ENCODE data around the gene SHISAL1. TPM values are rescaled to one million over a fixed set of nuclear protein-coding genes. Genes with fewer than 3 reads are reported as not detected.
"Not testable (repeated sequence)": the region's sequence is repeated elsewhere in the genome, so short reads cannot be mapped to it uniquely, and the experiment has no call there.

Gene SHISAL1
- total RNA-seq, 1 donor from 2014 or later = 6.5 TPM

- Mint-ChIP-seq H3K36me3 (ENCODE audit: low read depth, unreplicated experiment) (peaks cover 27% of the 10 kb centered on the region), H3K4me3 (ENCODE audit: unreplicated experiment) (no peak overlapping the region), H3K27ac (ENCODE audit: unreplicated experiment) (no peak overlapping the region), H3K27me3 (ENCODE audit: unreplicated experiment) (peaks cover 2% of the 10 kb centered on the region), H3K4me1 (ENCODE audit: unreplicated experiment) (no peaks in the 10 kb centered on the region), H3K9me3 (ENCODE audit: unreplicated experiment) (peaks cover 11% of the 10 kb centered on the region)
- TF ChIP-seq, protein P1, sequence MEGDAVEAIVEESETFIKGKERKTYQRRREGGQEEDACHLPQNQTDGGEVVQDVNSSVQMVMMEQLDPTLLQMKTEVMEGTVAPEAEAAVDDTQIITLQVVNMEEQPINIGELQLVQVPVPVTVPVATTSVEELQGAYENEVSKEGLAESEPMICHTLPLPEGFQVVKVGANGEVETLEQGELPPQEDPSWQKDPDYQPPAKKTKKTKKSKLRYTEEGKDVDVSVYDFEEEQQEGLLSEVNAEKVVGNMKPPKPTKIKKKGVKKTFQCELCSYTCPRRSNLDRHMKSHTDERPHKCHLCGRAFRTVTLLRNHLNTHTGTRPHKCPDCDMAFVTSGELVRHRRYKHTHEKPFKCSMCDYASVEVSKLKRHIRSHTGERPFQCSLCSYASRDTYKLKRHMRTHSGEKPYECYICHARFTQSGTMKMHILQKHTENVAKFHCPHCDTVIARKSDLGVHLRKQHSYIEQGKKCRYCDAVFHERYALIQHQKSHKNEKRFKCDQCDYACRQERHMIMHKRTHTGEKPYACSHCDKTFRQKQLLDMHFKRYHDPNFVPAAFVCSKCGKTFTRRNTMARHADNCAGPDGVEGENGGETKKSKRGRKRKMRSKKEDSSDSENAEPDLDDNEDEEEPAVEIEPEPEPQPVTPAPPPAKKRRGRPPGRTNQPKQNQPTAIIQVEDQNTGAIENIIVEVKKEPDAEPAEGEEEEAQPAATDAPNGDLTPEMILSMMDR (IDR thresholded peaks at IDR 0.05; ENCODE audit: unreplicated experiment) = no peak
- DNase-seq (ENCODE audit: low spot score) = no peak
Measured at GRCh38 chr22:44245867-44246266, 66.9 kb downstream of the SHISAL1 start.

DNA sequence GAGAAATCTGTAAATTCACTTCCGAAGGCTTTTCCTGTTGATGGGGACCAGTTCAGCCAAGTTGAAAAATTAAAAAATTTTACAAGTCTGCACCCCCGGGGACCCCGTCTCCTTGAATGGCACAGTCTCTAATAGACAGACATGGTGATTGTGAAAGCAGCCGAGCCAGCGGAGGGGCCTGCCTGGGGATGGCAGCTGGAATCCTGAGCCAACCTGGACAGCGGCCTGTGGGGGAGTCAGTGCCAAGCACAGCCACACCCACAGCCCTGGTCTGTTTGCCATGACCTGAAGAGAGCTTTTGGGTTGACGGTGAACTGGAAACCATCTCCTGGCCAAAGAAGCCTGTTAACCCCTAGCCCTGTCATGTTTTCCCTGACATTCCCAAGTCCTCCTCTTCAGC is 67.3 kb downstream of the SHISAL1 start:
- peaks cover 22% of the 10 kb centered on the region for H3K36me3 Mint-ChIP-seq (ENCODE audit: low read depth, unreplicated experiment)
- peaks cover 2% of the 10 kb centered on the region for H3K27me3 Mint-ChIP-seq (ENCODE audit: unreplicated experiment)
- TF ChIP-seq, protein P1 (IDR thresholded peaks at IDR 0.05; ENCODE audit: unreplicated experiment) = no peak
- H3K27ac Mint-ChIP-seq (ENCODE audit: unreplicated experiment) = no peak overlapping the region
- no peaks in the 10 kb centered on the region for H3K4me1 Mint-ChIP-seq (ENCODE audit: unreplicated experiment)
- no peak overlapping the region for H3K4me3 Mint-ChIP-seq (ENCODE audit: unreplicated experiment)
- H3K9me3 Mint-ChIP-seq (ENCODE audit: unreplicated experiment) = peaks cover 10% of the 10 kb centered on the region
- no peak for DNase-seq (ENCODE audit: low spot score)

DNA sequence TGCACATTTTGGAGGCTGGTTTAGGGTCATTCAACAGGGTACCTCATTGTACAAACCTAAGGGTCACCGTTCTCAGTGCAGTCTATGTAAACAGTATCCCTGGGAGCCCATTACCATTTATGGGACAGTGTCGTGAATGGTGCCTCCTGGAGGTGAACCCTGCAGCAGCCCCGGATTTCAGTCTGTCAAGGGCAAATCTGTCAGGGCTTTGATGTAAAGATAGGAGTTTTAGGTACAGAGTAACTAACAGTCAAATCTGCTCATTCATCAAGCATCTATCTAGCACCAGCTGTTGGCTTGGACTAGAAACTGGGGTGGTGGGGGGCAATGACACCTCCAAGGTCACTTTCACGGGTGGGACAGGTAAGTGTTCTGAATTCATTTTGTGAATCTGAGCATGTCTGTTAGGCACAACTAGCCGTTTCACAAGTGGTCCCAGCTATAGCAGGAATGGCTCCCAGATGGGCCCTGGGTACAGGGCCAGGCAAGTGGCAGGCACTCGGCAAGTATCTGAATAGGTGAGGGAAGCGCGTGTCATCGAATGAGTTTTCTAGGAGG is 68.4 kb downstream of the SHISAL1 start:
- H3K27ac Mint-ChIP-seq (ENCODE audit: unreplicated experiment) = no peak overlapping the region
- H3K4me3 Mint-ChIP-seq (ENCODE audit: unreplicated experiment) = no peak overlapping the region
- no peaks in the 10 kb centered on the region for H3K9me3 Mint-ChIP-seq (ENCODE audit: unreplicated experiment)
- DNase-seq (ENCODE audit: low spot score) = no peak
- H3K27me3 Mint-ChIP-seq (ENCODE audit: unreplicated experiment) = peaks cover 2% of the 10 kb centered on the region
- peaks cover 12% of the 10 kb centered on the region for H3K36me3 Mint-ChIP-seq (ENCODE audit: low read depth, unreplicated experiment)
- TF ChIP-seq, protein P1 (IDR thresholded peaks at IDR 0.05; ENCODE audit: unreplicated experiment) = no peak
- H3K4me1 Mint-ChIP-seq (ENCODE audit: unreplicated experiment) = no peaks in the 10 kb centered on the region

DNA sequence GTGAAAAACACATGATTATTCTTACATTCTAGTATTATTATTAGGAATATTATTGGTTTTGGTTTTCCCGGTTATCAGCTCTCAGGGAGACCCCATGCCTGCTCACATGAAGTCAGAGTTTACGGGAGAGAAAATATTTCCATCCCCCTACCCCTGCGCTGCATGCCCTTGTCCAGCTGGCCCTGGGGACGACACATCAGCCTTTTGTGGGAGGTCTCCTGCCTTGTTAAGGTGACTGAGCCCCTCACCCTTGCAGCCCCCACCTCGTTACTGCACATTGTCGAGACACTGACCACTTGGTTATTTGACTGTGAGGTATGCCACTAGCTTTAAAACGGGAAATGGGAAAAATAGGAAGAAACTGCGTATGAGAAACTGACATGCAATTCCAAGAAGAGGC is 69.0 kb downstream of the SHISAL1 start:
- Mint-ChIP-seq H3K4me1 (ENCODE audit: unreplicated experiment) (no peaks in the 10 kb centered on the region), H3K9me3 (ENCODE audit: unreplicated experiment) (no peaks in the 10 kb centered on the region), H3K36me3 (ENCODE audit: low read depth, unreplicated experiment) (peaks cover 12% of the 10 kb centered on the region), H3K27ac (ENCODE audit: unreplicated experiment) (no peak overlapping the region), H3K27me3 (ENCODE audit: unreplicated experiment) (peaks cover 2% of the 10 kb centered on the region), H3K4me3 (ENCODE audit: unreplicated experiment) (no peak overlapping the region)
- DNase-seq (ENCODE audit: low spot score) = no peak
- TF ChIP-seq, protein P1 (IDR thresholded peaks at IDR 0.05; ENCODE audit: unreplicated experiment) = no peak

- no peaks in the 10 kb centered on the region for H3K4me1 Mint-ChIP-seq (ENCODE audit: unreplicated experiment)
- no peak overlapping the region for H3K4me3 Mint-ChIP-seq (ENCODE audit: unreplicated experiment)
- H3K36me3 Mint-ChIP-seq (ENCODE audit: low read depth, unreplicated experiment) = peaks cover 9% of the 10 kb centered on the region
- no peak for DNase-seq (ENCODE audit: low spot score)
- H3K27ac Mint-ChIP-seq (ENCODE audit: unreplicated experiment) = no peak overlapping the region
- TF ChIP-seq, protein P1 (IDR thresholded peaks at IDR 0.05; ENCODE audit: unreplicated experiment) = no peak
- H3K27me3 Mint-ChIP-seq (ENCODE audit: unreplicated experiment) = peaks cover 2% of the 10 kb centered on the region
- no peaks in the 10 kb centered on the region for H3K9me3 Mint-ChIP-seq (ENCODE audit: unreplicated experiment)
Measured at GRCh38 chr22:44242946-44243724, 69.6 kb downstream of the SHISAL1 start.

DNA sequence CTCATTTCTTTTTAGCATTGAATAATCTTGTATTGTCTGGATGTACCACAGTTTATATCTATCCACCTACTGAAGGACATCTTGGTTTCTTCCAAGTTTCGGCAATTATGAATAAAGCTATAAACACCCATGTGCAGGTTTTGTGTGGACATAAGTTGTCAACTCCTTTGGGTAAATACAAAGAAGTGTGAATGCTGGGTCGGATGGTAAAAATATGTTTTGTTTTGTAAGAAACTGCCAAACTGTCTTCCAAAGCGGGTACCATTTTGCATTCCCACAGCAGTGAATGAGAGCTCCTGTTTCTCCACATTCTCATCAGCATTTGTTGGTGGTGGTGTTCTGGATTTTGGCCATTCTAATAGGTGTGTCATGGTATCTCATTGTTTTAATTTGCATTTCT is 71.6 kb downstream of the SHISAL1 start:
- not testable (repeated sequence) for H3K36me3 Mint-ChIP-seq (ENCODE audit: low read depth, unreplicated experiment); DNase-seq (ENCODE audit: low spot score); H3K27me3 Mint-ChIP-seq (ENCODE audit: unreplicated experiment); H3K9me3 Mint-ChIP-seq (ENCODE audit: unreplicated experiment); H3K4me3 Mint-ChIP-seq (ENCODE audit: unreplicated experiment); H3K4me1 Mint-ChIP-seq (ENCODE audit: unreplicated experiment); H3K27ac Mint-ChIP-seq (ENCODE audit: unreplicated experiment)

Data from endothelial cell (in vitro differentiated cells).